HG03354 (cell line): ENCODE data around the gene CSRP1.
"Not testable (repeated sequence)": the region's sequence is repeated elsewhere in the genome, so short reads cannot be mapped to it uniquely, and the experiment has no call there.

Source experiments
- ATAC-seq: cut with Tn5 transposase; IDR thresholded peaks from one replicate; pipeline ENCODE4 v1.9.1; 2021; ENCODE audit warnings: mild to moderate bottlenecking; ENCODE audit not compliant: unreplicated experiment, poor library complexity, severe bottlenecking

Gene CSRP1

DNA sequence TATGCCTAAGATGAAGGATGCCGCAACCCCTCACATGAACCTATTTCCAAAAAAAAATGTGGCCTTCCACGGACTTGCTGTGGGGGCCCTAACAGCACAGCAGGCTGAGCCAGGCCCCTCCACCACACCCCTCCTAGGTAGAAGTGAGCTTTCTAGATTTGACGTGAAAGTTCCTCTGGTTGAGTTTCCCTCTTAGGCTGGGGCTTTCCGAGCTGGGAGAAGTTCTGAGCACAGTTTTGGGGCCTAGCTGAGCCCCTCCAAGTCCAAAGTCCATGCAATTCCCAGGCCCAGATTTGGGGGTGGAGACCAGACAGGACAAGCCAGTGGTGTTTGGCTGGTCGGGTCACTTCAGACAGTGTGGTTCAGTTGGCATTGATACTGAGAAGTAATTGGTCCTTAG, 24.2 kb downstream of the CSRP1 start:
- ATAC-seq: no peak

DNA sequence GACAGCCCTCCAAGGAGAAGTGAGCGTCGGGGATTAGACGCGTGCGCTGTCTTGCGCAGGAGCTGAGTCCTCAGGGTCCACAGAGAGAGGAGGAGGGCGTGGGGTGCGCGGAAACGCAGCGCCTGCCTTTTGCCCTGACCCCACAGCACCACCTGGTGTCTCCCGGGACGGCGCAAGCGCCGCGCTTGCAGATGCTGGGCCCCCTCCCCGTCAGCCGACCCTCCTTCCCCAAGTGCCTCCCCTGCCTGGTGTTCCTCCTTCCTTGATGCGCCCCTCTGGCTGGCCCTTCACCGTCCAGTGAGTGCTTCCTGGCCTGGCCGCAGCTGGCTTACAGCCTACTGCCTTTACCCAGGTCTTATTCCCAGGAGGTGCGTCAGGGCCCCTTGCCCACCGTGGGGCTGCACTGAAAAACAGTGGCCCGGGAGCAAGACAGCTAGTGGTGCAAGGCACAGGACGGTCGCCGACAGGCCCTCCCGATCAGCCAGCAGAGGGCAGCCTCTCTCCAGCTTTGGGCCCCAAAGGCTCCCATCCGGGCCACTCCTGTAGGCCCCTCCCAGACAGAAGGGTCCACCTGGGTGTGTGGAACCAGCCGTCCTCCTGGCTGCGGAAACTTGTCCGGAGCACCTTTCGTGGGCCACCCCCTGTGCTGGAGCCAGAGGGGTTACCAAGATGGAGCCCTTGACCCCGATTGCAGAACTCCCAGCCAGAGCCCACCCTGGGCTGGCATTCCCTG, 25.0 kb downstream of the CSRP1 start:
- ATAC-seq: peak; percentile 80

DNA sequence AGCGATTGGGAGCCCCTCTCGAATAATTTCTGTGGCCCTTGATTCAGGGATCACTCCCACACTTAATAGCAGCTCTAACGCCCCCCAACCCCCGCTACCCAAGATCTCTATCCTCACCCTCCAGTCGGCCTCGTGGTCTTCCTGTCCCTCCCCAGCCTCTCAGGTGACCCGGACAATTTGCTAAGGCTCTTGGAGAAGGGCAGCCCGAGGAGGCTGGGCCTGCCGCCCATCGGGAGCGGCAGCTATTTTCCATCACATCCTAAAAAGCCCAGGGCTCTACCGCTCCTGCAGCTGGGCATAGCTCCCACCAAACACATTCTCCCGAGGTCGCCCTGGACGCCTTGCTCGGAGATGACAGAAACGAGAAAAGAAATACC, 25.9 kb downstream of the CSRP1 start:
- ATAC-seq: no peak

DNA sequence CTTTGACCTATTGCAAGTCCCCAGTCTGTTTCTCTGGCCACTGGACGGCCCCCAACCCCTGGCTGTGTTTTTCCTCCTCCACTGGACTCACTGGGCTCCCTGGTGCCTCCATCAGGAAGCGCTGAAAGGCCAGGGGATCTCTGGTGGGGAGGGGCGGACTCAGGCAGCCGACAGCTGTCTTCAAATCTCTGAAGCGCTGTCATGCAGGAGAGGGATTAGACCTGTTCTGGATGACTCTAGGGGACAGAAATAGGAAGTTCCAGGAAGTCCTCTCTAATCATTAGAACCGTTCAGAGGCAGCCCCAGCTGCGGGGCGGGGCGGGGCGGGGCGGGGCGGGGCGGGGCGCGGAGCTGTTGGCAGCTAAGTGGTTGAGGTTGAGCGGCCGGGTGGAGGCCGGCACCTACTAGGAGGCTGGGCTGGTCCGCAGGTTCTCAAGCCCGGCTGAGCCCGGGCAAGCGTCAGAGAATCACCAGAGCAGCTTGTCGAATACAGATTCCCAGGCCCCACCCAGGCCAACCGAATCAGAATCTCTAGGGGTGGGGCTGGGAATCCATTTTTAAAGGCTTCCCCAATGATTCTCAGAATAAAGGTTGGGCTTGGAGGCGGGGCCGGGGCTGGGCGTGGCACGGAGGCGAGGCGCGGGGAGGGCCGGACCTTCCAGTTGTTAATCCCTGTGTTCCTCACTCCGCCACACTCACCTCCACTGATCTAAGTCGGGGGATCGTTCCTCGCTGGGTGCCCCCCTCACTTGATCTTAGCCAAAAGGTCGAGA, 26.5 kb downstream of the CSRP1 start:
- peak; percentile 77 for ATAC-seq

DNA sequence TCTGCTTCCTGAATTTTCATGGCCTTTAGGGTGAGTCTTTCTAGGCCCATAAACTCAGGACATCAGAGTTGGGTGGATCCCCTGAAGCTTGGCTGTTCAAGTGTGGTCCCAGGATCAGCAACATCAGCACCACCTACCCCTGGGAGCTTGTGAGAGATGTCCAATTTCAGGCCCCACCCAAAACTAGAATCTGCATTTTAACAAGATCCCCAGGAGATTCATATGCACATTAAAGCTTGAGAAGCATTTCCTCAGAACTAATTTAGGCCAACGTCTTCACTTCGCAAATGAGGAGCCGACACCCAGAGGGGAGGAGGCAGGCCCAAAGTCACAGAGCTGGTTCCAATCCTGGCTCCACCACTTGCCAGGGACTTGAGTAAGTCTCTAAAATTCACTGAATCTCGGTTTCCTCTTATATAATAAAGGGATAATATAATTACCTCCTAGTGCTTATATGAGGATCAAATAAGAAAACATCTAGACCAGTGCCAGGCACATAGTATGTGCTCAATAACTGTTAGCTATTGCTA, 27.7 kb downstream of the CSRP1 start:
- no peak for ATAC-seq

DNA sequence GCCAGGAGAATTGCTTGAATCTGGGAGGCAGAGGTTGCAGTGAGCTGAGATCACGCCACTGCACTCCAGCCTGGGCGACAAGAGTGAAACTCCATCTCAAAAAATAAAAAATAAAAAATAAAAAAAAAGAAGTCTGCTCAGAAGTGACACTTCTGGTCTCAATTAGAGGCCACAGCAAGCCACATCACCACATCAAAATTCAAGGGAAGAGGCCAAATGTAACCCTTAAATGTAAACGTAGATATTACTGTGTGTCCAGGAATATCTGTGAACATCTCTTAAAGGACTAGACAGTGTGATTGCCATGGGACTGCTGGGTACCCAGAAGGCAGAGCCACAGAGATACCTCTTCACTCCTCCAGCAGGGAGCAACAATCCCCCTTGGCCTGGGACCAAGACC, 28.3 kb downstream of the CSRP1 start:
- not testable (repeated sequence) for ATAC-seq

DNA sequence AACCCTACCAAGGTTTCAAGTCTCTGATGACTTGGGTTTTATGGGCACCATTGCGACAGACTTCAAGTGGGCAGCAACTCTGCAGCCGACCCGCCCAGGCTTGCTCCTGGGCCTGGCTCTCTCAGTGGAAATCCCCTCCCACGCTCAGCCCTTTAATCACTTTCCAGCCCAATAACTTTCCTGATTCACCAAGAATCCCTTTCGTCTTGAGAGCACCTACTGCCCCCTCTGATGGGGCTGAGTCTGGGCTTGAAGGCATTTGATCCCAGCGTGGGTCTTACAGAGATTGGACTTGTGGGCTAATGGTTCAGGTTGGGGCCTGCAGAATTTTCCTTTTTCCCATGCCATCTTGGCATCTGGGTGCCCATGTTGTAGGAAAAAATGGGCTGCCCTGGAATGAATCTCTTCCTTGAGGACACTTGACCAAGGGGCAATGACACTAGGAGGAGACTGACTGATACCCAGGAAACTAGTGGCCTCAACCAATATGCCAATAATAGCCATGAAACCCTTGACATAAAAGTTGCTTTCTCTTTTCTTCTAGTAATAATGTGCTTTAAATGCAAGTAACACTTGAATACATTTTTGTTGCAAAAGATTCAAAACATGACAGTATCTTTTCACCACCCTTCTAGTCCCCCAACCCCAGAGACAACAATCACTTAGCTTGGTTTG, 30.1 kb downstream of the CSRP1 start:
- no peak for ATAC-seq

DNA sequence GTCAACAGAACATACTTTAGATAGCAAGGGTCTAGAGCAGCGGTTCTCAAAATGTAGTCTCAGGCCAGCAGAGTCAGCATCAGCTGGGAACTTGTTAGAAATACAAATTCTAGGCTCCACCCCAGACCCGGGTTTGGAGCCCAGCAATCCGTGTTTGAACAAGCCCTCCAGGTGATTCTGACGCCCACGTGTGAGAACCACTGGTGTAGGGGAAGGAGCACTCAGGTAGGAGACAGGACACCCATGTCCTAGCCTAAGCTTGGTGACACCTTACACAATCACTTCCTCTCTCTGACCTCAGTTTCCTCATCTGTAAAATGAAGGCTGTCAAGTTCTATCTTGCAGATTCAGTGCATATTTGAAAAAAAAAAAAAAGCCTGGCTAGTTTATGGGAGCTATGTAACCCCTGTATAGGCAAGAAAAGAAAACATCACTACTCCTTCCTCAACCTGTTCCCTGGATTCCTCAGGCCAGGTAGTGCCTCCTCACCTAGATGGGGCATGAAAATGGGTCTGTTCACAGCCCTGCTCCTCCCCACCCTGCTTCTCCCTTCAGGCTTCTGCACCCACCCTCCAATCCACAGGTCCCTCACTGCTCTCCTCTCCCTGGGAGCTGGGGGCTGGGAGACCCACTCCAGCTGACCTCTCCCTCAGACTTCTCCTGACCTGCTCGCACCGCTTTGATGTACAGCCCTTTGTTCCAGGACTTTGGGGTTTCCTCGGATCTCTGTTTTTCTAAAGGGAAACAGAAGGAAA, 30.8 kb downstream of the CSRP1 start:
- ATAC-seq: no peak

DNA sequence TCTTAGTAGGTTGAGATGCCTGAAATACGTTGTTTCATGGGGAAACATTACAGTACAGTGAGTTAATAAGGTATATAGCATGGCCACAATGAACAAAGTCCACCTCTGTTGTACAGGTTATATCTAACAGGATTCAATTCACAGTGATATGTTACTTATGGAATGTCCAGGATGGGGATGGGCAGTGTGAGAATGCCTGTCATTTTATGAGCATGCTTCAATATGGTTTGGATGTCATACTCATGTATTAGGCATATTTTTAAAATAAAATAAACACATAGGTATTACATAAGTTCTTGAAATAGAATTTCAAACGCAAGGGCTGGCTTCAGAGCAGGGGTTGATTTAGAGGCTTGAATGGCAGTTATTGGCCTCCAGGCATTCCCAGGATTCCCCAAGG, 31.8 kb downstream of the CSRP1 start:
- ATAC-seq: no peak

DNA sequence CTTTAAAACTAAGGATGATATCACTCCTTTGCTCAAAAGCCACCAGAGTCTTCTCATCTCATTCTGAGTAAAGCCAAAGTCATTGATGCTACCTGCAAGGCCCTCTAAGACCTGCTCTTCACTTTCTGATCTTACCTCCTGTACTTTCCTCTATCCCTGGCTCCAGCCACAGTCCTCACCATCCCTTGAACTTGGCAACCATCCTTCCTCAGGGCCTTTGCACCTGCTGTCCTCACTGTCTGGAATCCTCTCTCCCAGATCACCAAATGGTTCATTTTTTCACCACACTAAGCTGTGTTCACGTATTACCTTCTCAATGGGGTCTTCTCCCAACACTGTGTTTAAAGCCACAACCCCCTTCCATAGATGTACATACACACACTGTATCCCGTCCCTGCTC, 33.6 kb downstream of the CSRP1 start:
- ATAC-seq: no peak

DNA sequence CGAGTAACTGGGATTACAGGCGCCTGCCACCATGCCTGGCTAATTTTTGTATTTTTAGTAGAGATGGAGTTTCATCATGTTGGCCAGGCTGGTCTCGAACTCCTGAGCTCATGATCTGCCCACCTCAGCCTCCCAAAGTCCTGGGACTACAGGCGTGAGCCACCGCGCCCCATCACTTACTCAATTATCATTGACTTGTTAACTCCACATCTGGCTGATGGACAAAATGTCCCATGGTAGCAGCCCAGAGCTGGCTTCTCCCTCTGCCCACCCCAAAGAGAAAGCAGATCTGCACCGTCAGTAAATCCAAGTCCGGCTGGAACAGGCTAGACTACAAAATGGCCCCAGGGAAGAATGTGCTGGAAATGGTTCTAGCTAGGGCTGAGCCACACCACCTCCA, 34.6 kb downstream of the CSRP1 start:
- not testable (repeated sequence) for ATAC-seq

DNA sequence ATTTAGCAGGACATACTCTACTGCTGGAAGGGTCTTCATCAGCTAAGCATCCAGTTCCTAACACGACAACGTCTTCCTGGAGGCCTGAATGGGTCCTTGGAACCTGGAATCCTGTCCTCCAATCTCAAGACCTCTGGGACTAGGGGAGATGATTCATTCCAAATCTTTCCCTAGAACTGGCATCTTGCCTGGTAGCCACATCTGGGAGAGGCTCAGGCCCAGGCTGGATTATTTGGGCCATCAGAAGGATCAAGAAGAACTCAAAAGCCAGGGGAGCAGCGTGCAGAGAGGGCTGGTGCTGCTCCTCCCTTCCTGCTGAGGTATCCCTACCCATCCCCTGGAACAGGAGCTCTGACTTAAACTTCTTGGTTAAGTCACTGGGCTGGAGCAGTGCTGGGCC, 35.2 kb downstream of the CSRP1 start:
- no peak for ATAC-seq

DNA sequence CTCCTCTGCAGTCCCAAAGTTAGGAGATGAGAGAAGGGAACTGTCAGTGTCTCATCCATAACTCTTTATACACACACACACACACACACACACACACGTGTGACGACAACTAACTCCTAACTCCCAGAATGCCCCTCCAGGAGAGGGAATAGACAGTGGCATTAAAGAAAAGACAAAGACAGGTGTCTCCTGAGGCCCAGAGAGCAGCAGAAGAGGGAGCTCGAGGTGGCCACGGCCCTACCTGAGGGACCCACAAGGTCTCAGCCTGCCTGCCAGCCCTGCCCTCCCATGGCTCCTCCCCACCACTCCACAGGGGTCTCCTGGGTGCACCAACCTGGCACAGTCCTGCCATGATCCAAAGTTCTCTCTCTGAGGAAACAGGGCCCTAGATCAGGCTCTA, 36.3 kb downstream of the CSRP1 start:
- ATAC-seq: no peak

DNA sequence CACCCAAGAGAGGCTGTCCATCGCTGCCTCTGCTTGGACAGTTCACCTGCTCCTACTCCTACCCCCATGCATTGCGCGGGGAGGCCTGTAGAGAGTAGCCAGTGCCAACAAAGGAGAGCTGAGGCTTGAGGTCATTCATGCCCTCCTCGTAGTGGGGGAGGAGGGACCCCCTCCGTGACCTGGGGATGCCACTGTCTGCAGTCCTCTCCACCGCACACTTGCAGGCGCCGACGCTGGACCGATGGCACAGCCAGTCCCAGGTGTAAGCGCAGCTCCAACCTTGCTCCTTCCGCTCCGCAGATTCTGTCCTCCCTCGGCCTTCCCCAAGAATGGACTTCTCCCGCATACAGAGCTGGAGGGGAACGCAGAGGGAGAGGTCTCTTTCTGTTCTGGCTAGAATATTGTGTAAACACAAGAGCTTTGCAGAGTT, 37.3 kb downstream of the CSRP1 start:
- no peak for ATAC-seq

DNA sequence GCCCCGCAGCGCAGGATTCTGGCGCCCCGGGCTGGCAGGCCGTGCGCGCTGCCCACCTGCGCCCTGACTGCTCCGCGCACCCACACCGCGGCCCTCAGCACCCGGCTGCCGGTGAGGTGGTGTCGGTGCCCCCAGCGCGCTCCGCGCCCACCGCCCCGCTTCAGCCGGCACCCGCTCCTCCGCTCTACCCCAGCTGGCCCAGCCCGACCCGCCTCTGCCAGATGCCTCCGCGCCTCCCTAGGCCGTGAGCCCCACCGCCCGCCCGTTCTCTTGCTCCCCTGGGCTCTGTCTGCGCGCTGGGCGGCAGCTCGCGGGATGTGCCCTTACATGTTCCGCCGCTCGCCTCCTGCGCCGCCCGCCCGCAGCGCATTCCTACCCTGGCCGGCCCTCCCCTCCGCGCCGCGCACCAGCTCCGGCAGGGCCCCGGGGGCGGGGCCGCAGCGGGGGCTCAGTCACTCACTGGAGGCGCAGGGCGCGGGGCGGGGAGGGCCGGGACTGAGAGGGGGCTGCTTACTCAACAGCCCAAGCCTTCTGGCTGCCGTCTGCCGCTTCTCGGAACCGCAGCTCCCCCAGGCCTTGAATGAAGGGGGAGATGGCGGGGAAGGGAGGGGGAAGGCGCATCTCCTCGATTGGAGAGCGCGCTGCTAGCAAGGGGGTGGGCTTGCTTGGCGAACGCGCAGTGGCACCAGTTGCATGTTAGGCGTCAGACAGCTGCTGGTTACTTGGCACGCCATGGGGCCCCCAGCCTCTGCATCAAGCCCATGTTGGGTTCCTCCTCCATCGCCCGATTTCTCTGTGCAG, 37.9 kb downstream of the CSRP1 start, which contains the start of gene PHLDA3:
Gene PHLDA3 (minus strand): TSS at position 345 of the 801 bp plus-strand sequence. CDS start 402 bp downstream, outside the sequence.
- peak; percentile 74 for ATAC-seq

DNA sequence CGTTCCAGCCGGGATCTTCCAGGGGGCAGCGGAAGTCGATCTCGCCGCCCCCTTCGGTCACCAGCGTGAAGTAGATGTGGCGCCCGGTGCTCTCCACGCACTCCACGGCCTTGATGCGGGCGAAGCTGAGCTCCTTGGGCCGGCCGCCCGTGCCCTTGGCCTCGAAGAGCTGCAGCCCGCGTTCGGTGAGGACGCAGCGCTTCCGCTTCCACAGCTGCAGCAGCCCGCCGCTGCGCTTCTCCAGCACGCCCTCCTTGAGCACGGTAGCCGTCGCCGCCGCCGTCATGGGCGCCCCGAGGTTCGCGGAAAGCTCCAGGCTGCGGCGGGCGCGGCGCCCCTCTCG, 38.5 kb downstream of the CSRP1 start:
- peak; percentile 46 for ATAC-seq

DNA sequence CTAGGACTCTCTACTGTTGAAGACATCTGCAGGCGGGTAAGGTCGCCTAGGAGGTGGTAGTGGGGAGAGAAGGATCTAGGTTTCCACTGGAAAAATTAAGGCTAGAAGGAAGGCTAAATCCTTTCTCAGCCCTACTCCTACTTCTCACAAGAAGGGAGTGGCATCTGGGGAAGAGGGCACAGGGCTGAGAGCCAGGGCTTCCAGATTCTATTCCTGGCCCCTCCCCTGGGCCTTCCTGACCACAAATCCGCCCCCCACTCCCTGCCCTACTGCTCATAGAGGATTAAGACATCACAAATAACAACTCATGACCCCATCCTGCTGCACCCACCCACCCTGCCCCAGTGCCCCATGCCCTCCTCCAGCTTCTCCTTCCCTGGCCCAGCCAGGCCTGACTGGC, 40.4 kb downstream of the CSRP1 start:
- no peak for ATAC-seq

DNA sequence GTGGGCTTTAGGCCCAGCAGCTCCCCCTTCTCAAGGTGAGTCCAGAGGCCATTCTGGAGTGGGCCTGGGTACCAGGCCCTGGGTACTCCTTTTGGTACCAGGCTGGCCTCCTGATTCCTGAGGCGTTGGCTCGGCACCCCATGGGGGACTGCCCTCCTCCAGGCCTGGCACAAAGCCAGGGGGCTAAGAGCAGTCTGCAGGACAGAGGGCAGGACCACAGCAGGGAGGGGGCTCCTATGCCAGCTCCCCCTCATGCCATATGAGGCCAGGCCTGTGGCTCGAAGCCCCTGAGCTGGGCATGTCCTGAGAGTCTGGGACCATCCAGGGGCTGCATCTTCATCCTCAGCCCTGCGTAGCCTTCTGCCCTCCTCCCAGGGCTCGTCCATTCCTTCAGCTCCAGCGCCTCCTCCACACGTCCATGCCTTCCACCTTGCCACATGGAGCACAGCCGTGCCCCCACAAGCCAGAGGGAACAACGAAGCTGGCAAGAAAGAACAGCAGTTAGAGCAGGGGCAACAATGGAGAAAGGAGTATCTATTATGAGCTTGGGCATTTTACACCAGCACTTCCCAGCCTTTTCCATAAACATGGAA, 41.1 kb downstream of the CSRP1 start:
- no peak for ATAC-seq

DNA sequence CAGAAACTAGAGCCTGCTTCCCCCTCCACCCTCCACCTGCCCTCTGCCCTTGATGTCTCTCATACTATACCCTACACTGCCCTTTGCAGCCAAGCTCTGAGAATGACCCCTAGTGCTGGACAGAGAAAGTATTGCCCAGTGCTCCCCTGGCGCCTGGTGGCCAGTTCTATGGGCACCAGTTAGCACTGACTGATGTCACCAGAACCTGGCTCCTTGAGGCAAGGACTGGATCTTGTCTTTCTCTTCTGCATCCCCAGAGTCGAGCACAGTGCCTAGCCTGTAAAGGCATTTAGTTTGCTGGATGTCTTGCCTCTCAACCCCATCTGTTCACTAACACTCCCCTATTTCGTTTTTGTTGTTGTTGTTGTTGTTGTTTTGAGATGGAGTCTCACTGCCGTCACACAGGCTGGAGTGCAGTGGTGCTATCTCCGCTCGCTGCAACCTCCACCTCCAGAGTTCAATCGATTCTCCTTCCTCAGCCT, 43.8 kb downstream of the CSRP1 start:
- no peak for ATAC-seq
